IMR-90 (cell line): ENCODE data around the gene BTN1A1. TPM values are rescaled to one million over a fixed set of nuclear protein-coding genes. Genes with fewer than 3 reads are reported as not detected.

Source experiments
- ATAC-seq: fragments of 200-7000 bp; cut with Tn5 transposase; 2 replicates; pipeline ENCODE4 v1.9.1; 2020; ENCODE audit warnings: low read depth, mild to moderate bottlenecking, moderate library complexity
- BruUV-seq: library from RNA; stranded (reverse); fragments of 400-500 nt; replicated peaks from 2 replicates; lab custom pipeline; 2021; lab: Mats Ljungman, UMichigan
- CTCF ChIA-PET: fragments of 300-600 bp; formaldehyde crosslinking; extraction: SDS; loops from one replicate; lab custom pipeline; 2021; ENCODE audit warnings: antibody characterized with exemption; lab: Yijun Ruan, JAX
- POLR2A ChIA-PET: fragments of 300-600 bp; sonication (Branson Sonifier 250); formaldehyde crosslinking; loops from one replicate; lab custom pipeline; 2022; ENCODE audit warnings: antibody characterized with exemption; ENCODE audit not compliant: unreplicated experiment; lab: Charles Lee
- DNase-seq: peaks from one replicate; pipeline ENCODE4 v3.0.0; 2013
- H2AFZ ChIP-seq: replicated peaks from 2 replicates; pipeline ENCODE3; 2013; ENCODE audit warnings: low read length, mild to moderate bottlenecking; ENCODE audit not compliant: poor library complexity
- H2AK5ac ChIP-seq: 2 replicates; pipeline ENCODE4 v1.6.1; 2013; ENCODE audit warnings: low read depth, low read length, inconsistent platforms
- H2AK9ac ChIP-seq: replicated peaks from 2 replicates; pipeline ENCODE3; 2013; ENCODE audit warnings: mild to moderate bottlenecking, low read depth, low read length, moderate library complexity; ENCODE audit not compliant: poor library complexity
- H2BK120ac ChIP-seq: 2 replicates; pipeline ENCODE4 v1.6.1; 2013; ENCODE audit warnings: low read depth, low read length, inconsistent platforms
- H2BK15ac ChIP-seq: 3 replicates; pipeline ENCODE4 v1.6.1; 2013; ENCODE audit warnings: low read depth, low read length, inconsistent platforms
- H2BK20ac ChIP-seq: 2 replicates; pipeline ENCODE4 v1.6.1; 2013; ENCODE audit warnings: low read depth, mild to moderate bottlenecking, inconsistent platforms, low read length, moderate library complexity
- H2BK5ac ChIP-seq: 2 replicates; pipeline ENCODE4 v1.6.1; 2013; ENCODE audit warnings: mild to moderate bottlenecking, low read depth, low read length, inconsistent platforms; ENCODE audit not compliant: poor library complexity, severe bottlenecking
- H3K14ac ChIP-seq: replicated peaks from 2 replicates; pipeline ENCODE4 v1.6.1; 2013; ENCODE audit warnings: low read depth, low read length, inconsistent platforms
- H3K18ac ChIP-seq: 2 replicates; pipeline ENCODE4 v1.6.1; 2013; ENCODE audit warnings: low read depth, low read length, control low read depth
- H3K23ac ChIP-seq: 2 replicates; pipeline ENCODE4 v1.6.1; 2013; ENCODE audit warnings: low read depth, low read length, inconsistent platforms
- H3K27ac ChIP-seq: 2 replicates; pipeline ENCODE4 v1.5.1; 2013; ENCODE audit warnings: mild to moderate bottlenecking, control low read depth, low read length; ENCODE audit not compliant: insufficient read depth
- H3K27me3 ChIP-seq: 2 replicates; pipeline ENCODE4 v1.6.1; 2013; ENCODE audit warnings: low read length; ENCODE audit not compliant: control insufficient read depth, insufficient read depth
- H3K36me3 ChIP-seq: 2 replicates; pipeline ENCODE4 v1.6.1; 2013; ENCODE audit warnings: low read length, mixed read lengths; ENCODE audit not compliant: control insufficient read depth, insufficient read depth
- H3K4ac ChIP-seq: 2 replicates; pipeline ENCODE4 v1.6.1; 2013; ENCODE audit warnings: low read depth, low read length, inconsistent platforms
- H3K4me1 ChIP-seq: 2 replicates; pipeline ENCODE4 v1.6.1; 2013; ENCODE audit warnings: low read length, mixed read lengths; ENCODE audit not compliant: control insufficient read depth, insufficient read depth
- H3K4me2 ChIP-seq: 2 replicates; pipeline ENCODE4 v1.6.1; 2013; ENCODE audit warnings: low read depth, mild to moderate bottlenecking, control low read depth, low read length, moderate library complexity
- H3K4me3 ChIP-seq: 2 replicates; pipeline ENCODE4 v1.5.1; 2013; ENCODE audit warnings: low read depth, mild to moderate bottlenecking, control low read depth, low read length, moderate library complexity; ENCODE audit not compliant: insufficient read depth
- H3K56ac ChIP-seq: 2 replicates; pipeline ENCODE4 v1.6.1; 2013; ENCODE audit warnings: low read length, inconsistent platforms; ENCODE audit not compliant: insufficient read depth; ENCODE audit errors: extremely low read depth
- H3K79me1 ChIP-seq, 2 experiments: 2 replicates each; pipeline ENCODE4 v1.6.1; 2013; ENCODE audit warnings: low read length in 2 of 2, inconsistent platforms in 1 of 2, low read depth in 1 of 2
- H3K9ac ChIP-seq: 2 replicates; pipeline ENCODE4 v1.6.1; 2013; ENCODE audit warnings: low read depth, low read length, control low read depth
- H3K9me1 ChIP-seq: 2 replicates; pipeline ENCODE4 v1.6.1; 2013; ENCODE audit warnings: low read length, inconsistent platforms; ENCODE audit not compliant: insufficient read depth
- H3K9me3 ChIP-seq: 2 replicates; pipeline ENCODE4 v1.6.1; 2013; ENCODE audit warnings: low read length; ENCODE audit not compliant: control insufficient read depth, insufficient read depth
- H4K20me1 ChIP-seq: 2 replicates; pipeline ENCODE4 v1.6.1; 2013; ENCODE audit warnings: low read length, inconsistent platforms; ENCODE audit not compliant: insufficient read depth
- H4K5ac ChIP-seq: 2 replicates; pipeline ENCODE4 v1.6.1; 2013; ENCODE audit warnings: mild to moderate bottlenecking, low read depth, low read length, control low read depth
- H4K8ac ChIP-seq, 2 experiments: 2 replicates each; pipeline ENCODE4 v1.6.1; 2013; ENCODE audit warnings: low read depth in 2 of 2, low read length in 2 of 2, control low read depth in 1 of 2, inconsistent platforms in 1 of 2
- H4K91ac ChIP-seq: 2 replicates; pipeline ENCODE4 v1.6.1; 2013; ENCODE audit warnings: low read depth, low read length, inconsistent platforms; ENCODE audit not compliant: insufficient read depth
- BHLHE40 ChIP-seq: fragments of 150-350 bp; IDR thresholded peaks from 2 replicates; pipeline ENCODE4 v1.6.1; 2016; ENCODE audit warnings: mild to moderate bottlenecking, low read depth, low read length
- CEBPB ChIP-seq: IDR thresholded peaks from 2 replicates; pipeline ENCODE4 v1.6.1; 2012; ENCODE audit warnings: low read depth, low read length, improper control_type of control experiment
- CHD1 ChIP-seq: IDR thresholded peaks from 2 replicates; pipeline ENCODE4 v1.6.1; 2012; ENCODE audit warnings: low read depth, low read length, improper control_type of control experiment
- FOS ChIP-seq: fragments of 150-350 bp; IDR thresholded peaks from 2 replicates; pipeline ENCODE4 v1.6.1; 2016; ENCODE audit warnings: low read depth, low read length
- MAFK ChIP-seq: IDR thresholded peaks from 2 replicates; pipeline ENCODE4 v1.6.1; 2012; ENCODE audit warnings: low read depth, low read length, improper control_type of control experiment
- MXI1 ChIP-seq: IDR thresholded peaks from 2 replicates; pipeline ENCODE4 v1.6.1; 2012; ENCODE audit warnings: low read depth, mild to moderate bottlenecking, low read length, moderate library complexity, borderline replicate concordance
- NFE2L2 ChIP-seq: fragments of 150-350 bp; IDR thresholded peaks from 2 replicates; pipeline ENCODE4 v1.6.1; 2016; ENCODE audit warnings: low read depth, mild to moderate bottlenecking, low read length
- POLR2A ChIP-seq: IDR thresholded peaks from 2 replicates; pipeline ENCODE4 v1.6.1; 2012; ENCODE audit warnings: mild to moderate bottlenecking, low read depth, low read length
- RAD21 ChIP-seq: IDR thresholded peaks from 2 replicates; pipeline ENCODE4 v1.6.1; 2012; ENCODE audit warnings: low read length, improper control_type of control experiment
- RCOR1 ChIP-seq: IDR thresholded peaks from 2 replicates; pipeline ENCODE4 v1.6.1; 2012; ENCODE audit warnings: mild to moderate bottlenecking, low read length, improper control_type of control experiment; ENCODE audit not compliant: insufficient replicate concordance
- RFX5 ChIP-seq: IDR thresholded peaks from 2 replicates; pipeline ENCODE4 v1.8.0; 2012; ENCODE audit warnings: low read depth, mild to moderate bottlenecking, low read length, moderate library complexity
- SMC3 ChIP-seq: fragments of 150-350 bp; IDR thresholded peaks from 2 replicates; pipeline ENCODE4 v1.6.1; 2016; ENCODE audit warnings: low read depth, mild to moderate bottlenecking, antibody characterized with exemption, low read length, moderate library complexity
- USF2 ChIP-seq: fragments of 150-350 bp; IDR thresholded peaks from 2 replicates; pipeline ENCODE4 v1.6.1; 2017; ENCODE audit warnings: mild to moderate bottlenecking, antibody characterized with exemption, low read length, low read depth
- WGBS, 2 experiments: methylation state at CpG; one replicate each; pipeline versions ENCODE4 v1.1.5 to v1.1.7; 2013; ENCODE audit warnings: missing lambda C conversion rate in 2 of 2; ENCODE audit not compliant: insufficient read length in 1 of 2; ENCODE audit errors: extremely low coverage in 2 of 2; 5-methylcytosine and 5-hydroxymethylcytosine counted together
- dilution Hi-C: fragments of 300-500 bp; cut with HindIII; formaldehyde crosslinking; loops from one replicate; pipeline ENCODE4 v1.14.3; 2018; ENCODE audit warnings: low sequenced_read_pairs; ENCODE audit not compliant: unreplicated experiment
- in situ Hi-C: fragments of 300-500 bp; cut with MboI; formaldehyde crosslinking; loops from 3 replicates; pipeline ENCODE4 v1.14.3; 2019; ENCODE audit warnings: low sequenced_read_pairs, inconsistent platforms, mixed read lengths
- intact Hi-C: fragments of 100-400 bp; cut with micrococcal nuclease; formaldehyde crosslinking; loops from 2 replicates; pipeline ENCODE4 v1.10.0; 2022
- polyA plus RNA-seq, 3 experiments: library from polyadenylated mRNA; depleted of rRNA; stranded (reverse); fragments of >200 nt; gene quantifications; 2 replicates each; pipeline ENCODE4 v1.2.3, GENCODE V29; 2012; ENCODE audit warnings: low replicate concordance in 1 of 3
- total RNA-seq: library from RNA; depleted of rRNA; stranded (reverse); fragments of >200 nt; gene quantifications from 2 replicates; pipeline ENCODE4 v1.2.3, GENCODE V29; 2012

BTN1A1 gene
- total and polyA plus RNA-seq, 2 of the 4 experiments (the other 2 are of a cell fraction), result not detected

- Histone ChIP-seq H3K23ac (no peak overlapping the region), H3K27me3 (no peaks in the 10 kb centered on the region; the same call in 1 of the 2 replicates), H2AK9ac (no peak overlapping the region), H3K4me2 (no peak overlapping the region), H2BK20ac (no peak overlapping the region), H3K9me1 (no peaks in the 10 kb centered on the region), H3K4ac (no peak overlapping the region), H4K91ac (no peak overlapping the region), H2BK5ac (no peak overlapping the region), H3K14ac (no peak overlapping the region), H3K4me3 (no peak overlapping the region), H3K56ac (no peak overlapping the region), H3K18ac (no peak overlapping the region), H4K8ac (no peak overlapping the region), H4K20me1 (no peaks in the 10 kb centered on the region), H2BK120ac (no peak overlapping the region), H3K79me1 (no peaks in the 10 kb centered on the region), H2AFZ (no peak overlapping the region), H3K9me3 (peaks cover 3% of the 10 kb centered on the region; the same call in 1 of the 2 replicates), H2BK15ac (no peak overlapping the region), H3K9ac (no peak overlapping the region), H4K5ac (no peak overlapping the region), H3K36me3 (no peaks in the 10 kb centered on the region), H3K4me1 (no peaks in the 10 kb centered on the region), H3K27ac (no peak overlapping the region), H2AK5ac (no peak overlapping the region)
- dilution Hi-C loops (no loop called here), in situ Hi-C loops (no loop called here), intact Hi-C loops (no loop called here)
- no peak for TF ChIP-seq SMC3
- no peak for TF ChIP-seq MAFK
- no peak for TF ChIP-seq POLR2A
- TF ChIP-seq MXI1, result no peak
- no peak for TF ChIP-seq NFE2L2
- TF ChIP-seq RCOR1, result no peak
- no peak for TF ChIP-seq RFX5
- no peak for TF ChIP-seq USF2
- TF ChIP-seq RAD21, result no peak
- no peak for TF ChIP-seq CEBPB
- no peak for TF ChIP-seq BHLHE40
- TF ChIP-seq CHD1, result no peak
- no peak for TF ChIP-seq FOS
- POLR2A ChIA-PET, result no interaction called here
- BruUV-seq, result no TSS peak
- WGBS, 2 experiments, result no CpG with 5 or more reads among the region's 5 CpGs
- CTCF ChIA-PET, result no interaction called here
- DNase-seq (no peak), ATAC-seq (no peak)
Measured at GRCh38 chr6:26486358-26486757, 13.7 kb upstream of the BTN1A1 start.
